Stimulated activated CD4-positive, alpha-beta T cell treated with anti-CD3 and anti-CD28 coated beads, TNF-alpha, amount 100 ng/mL, for 24 hours (primary cell): ENCODE results near the gene HIVEP3.

Experiments used
- DNase-seq, 3 experiments: peaks; one replicate each; pipeline ENCODE4 v3.0.0-alpha.2; 2020; ENCODE audit warnings: low read depth in 3 of 3

HIVEP3 gene

DNA sequence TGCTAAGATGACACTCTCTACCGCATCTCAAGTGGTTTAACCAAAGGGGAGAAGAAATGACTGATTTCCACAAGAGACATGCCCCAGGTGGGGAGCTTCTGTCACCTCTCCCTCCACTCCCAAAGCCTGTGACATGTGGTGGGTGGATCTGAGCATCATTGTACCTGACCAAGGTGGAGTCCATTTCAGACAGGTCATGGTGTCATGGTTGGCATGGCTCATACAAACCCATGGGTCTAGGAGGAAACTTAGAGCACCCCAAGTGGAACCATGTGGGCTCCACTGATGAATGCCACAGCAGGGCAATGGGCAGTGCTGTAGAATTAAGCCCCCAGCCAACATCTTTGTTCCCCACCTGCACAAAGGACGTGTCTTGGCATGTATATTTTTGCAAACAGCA is 302.7 kb downstream of the HIVEP3 start:
- no peak for DNase-seq

DNA sequence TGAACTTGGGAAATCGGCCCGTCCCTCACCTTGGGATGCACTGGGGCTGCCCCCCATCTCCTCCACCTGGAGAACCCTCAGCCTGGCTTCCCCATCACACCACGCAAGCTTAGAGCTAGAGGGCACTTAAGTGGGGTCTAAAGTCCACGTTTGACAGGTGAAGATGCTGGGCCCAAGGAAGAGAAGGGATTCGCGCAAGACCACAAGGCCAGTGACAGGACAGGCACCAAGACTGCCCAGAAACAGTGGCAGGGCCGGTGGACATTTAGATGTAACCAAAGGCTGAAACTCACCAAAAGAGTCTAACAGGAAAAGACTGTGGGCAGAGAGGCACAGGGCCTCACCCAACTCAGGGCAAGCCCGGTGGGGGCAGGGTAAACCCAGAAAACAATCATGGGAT is 303.4 kb downstream of the HIVEP3 start:
- DNase-seq: no peak

DNA sequence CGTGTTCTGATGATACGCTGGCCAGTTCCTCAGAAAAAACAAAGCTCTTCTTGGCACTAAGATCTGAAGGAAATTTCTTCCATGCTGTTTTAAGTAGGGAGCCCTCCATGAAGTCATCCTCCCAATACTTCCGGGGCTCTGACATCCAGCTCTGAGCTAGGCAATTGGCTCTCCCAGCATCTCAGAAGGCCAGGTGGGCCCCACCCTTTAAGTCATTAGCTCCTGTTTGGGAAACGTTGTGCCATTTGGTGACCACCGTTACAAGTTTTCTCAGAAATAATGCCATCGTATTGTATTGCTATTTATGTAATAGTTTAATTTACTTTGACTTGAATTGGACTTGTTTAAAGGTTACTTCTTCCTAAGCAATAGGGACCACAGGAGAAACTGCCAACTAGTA is 303.9 kb downstream of the HIVEP3 start:
- DNase-seq: no peak

DNA sequence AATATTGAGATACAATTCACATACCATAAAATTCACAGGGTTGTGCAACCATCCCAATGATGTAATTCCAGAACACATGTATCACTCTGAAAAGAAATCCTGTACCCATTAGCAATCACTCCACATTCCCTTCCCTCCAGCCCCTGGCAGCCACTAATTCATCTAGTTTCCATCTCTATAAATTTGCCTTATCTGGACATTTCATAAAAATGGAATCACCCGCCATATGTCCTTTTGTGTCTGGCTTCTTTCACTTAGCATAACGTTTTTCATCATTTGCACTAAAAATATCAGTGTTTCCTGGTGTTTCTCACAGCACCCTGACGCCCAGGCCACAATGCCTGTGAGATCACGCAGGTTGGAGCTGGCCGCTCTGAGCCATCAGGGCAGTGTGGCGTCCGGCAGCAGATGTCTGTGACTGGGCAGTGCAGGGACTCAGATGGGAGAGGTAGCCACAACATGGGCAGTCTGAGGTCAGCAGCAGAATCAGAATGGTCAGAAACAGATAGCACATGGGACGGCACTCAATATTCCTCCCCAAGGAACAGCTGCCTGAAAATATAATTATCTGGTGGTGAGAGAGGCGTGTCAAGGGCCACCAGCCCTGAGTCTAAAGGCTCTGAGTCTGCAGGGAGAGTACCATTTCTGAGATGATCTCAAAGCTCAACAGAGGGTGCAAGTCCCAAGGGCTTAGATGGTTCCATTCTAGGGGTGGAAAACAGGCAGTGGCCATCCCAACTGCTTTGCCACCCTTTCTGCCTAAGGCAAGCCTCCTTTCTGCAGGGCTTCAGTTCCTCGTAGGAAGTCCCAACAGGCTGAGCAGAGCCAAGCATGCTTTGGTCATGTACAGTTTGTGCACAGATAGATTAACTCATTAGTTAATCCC is 304.8 kb downstream of the HIVEP3 start:
- DNase-seq: no peak

DNA sequence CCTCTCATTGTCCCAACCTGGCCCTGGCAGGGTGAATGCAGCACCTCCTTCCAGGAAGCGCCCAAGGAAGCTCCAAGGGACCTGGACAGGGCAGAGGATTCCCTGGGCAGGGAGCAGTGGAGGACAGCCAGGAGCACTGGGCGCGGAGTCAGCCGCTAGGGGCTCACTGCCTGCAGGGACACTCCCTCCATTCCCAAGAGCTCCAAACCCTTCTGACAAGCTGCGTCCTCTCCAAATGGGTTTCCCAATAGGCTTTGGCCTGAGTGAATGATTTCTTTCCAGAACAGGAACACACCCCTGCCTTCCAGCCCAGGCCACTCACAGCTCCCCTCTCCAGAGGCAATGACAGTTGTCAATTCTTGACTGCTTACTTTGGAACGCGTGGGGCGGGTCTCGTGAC is 305.8 kb downstream of the HIVEP3 start:
- DNase-seq: no peak

DNA sequence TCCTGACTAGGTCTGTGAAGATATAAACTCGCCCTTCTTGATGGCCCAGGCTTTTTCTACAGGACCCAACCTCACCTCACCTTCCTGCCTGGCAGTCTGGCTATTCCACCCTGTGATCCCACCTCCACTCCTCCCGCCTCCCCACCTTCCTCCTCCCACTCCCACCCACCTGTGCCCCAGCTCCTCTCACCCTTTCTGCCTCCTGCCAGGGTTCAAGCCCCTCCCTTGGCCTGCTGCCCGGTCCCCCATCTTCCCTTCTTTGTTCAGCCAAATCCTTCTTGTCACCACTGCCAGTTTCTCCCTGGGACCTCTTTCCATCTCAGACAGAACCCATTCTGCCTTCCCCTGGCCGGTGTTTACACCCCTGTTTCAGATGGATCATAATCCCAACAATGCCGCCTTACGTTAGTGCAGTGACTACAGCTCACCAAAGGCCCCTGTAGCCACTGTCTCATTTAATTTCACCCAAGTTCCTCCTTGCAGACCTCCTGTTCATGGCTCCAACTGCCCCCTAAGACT is 306.7 kb downstream of the HIVEP3 start:
- DNase-seq: no peak

DNA sequence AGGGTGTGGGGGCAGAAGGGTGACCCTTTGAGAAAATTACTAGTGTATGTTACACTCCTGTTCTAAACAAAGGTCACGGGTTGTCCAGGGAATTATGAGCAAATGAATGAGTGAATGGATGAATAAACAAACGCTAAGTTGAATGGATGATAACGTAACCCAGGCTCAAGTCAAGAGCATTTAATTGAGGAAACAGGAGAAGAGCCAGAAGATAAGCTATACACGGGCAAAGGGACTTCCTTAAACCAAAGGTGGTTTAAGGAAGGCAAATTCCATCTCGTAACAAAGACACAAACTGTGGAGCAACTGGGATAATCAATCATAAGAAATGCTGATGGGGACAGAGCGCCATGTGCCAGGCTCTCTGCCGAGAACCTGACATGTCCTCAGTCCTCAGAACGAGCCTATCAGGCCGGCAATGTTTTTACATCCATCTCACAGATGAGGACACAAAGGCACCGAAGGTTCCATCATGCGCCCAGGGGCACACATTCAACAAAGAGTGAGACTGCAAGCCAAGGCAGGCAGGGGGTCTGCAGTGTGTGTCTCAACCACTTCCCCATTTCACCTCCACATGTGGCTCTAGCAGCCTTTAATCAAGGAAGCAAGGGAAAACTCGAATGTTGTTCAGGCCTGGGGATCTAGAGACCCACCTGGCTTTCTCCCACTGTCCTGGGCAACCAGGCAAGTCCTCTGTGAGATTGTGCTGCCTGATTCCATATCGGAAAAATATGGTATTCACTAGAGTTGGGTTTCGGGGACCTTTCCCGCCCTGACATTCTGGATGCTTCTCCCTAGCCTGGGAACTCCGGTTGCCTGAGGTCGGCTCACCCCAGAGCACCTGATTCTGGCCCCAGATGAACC is 307.4 kb downstream of the HIVEP3 start:
- DNase-seq: no peak

DNA sequence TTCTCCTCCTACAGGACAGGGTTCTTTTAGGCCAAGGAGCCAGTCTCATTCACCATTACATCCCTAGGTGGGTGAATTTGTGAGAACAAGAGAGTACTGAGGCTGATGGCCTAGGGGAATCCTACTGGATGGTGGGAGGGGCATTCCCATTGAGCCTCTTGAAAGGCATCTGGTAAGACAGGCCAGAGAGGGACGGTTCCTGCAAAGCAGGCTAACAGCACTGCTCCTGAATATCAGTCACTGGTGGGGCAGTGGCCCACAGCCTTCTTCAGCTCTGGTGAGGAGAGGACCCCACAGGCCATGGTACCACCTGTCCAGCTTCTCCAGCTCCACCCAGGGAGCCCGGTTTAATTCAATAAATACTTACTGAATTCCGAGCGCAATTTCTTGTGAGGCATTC is 308.4 kb downstream of the HIVEP3 start:
- no peak for DNase-seq

DNA sequence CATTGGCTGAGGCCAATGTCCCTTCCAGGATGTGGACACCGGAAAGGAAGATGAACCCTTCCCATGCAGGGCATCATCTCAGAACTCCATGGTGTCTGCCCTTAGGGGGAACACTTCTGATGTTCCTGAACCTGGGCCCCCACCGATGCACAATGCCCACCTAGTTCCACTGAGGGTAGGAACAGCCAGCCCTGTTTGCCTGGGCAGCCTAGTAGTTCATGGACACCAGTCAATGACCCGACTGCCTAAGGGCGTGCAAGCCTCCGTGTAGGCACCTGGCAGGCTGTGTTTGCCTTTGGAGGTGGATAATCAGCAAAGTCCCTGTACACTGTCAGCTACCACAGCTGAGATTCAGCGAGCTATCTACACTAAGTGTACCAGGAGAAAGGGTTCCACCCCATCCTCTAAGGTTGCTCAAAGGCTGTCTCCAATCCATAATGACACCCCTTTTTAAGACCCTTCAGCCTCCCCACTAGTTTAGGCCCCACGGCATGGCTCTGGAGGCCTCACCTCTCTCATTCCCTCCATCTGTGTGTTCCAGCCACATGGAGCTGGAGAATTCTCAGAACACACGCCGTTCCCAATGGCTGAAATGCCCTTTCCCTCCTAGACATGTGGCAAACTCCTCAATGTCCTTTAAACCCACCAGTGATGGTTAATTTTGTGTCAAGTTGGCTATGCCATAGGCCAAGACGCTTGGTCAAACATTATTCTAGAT is 309.4 kb downstream of the HIVEP3 start:
- no peak for DNase-seq

DNA sequence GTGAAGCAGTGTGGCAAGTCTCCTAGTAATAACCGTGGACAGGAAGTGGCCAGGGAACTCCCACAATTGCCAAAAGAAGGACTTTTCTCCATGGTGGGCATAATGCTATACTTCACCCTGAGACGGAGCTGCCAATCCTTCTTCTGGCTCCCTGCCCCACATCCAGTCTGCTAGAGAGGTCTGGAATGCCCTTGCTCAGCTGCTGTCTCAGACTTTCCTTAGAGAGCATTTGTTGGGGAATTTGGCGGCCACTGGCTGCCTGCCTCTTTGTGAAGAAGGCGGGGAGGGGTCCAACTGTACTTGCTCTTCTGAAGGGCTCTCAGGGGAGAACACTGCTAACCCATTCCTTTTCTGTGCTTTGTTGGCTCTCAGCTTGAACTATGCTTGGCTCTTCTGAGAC is 310.5 kb downstream of the HIVEP3 start:
- no peak for DNase-seq

DNA sequence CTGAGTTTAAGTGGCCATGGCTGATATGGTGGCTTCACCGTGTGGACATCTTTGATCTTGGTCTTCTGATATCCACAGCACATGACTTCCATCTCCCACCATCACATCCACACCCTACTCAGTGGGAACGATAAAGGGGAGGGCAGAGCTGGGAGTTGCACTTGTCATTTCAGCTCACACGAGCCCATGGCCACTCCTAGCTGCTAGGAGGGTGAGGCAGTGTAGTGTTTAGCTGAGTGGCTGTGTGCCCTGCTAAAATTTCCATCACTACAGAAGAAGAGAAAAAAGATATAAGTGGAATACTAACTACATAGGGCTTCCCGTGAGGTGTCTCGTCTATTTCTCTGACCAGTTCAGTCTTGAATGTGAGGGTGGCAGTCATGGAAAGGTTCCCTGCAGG is 310.9 kb downstream of the HIVEP3 start:
- no peak for DNase-seq

DNA sequence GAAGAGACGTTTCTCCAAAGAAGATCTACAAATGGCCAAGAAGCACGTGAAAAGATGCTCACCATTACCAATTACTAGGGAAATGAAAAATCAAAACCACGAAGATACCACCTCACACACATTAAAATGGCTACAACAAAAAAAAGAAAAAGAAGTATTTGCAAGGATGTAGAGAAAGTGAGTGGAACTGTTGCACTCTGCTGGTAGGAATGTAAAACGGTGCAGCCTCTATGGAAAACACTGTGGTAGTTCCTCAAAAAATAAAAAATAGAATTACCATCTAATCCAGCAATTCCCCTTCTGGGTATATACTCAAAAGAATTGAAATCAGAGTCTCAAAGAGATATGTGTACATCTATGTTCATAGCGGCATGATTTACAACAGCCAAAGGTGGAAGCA is 318.8 kb downstream of the HIVEP3 start:
- DNase-seq: no peak

DNA sequence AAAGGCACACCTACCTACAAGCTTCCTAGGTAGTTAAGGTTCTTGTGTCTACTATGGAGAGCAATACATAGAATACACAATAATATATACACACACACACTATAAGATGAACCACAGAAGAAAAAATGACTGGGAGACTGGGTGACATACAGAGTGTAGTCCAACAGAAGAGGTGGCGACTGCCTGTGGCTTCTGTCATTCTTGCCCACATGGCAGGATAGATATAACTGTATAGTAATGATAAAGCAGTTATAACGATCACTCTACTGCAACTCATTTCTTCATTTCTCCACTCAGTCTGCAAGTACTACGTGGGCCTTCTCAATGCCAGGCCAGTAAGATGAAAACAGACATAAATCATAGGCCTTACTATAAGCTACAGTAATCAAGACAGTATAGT is 320.4 kb downstream of the HIVEP3 start:
- DNase-seq: no peak

DNA sequence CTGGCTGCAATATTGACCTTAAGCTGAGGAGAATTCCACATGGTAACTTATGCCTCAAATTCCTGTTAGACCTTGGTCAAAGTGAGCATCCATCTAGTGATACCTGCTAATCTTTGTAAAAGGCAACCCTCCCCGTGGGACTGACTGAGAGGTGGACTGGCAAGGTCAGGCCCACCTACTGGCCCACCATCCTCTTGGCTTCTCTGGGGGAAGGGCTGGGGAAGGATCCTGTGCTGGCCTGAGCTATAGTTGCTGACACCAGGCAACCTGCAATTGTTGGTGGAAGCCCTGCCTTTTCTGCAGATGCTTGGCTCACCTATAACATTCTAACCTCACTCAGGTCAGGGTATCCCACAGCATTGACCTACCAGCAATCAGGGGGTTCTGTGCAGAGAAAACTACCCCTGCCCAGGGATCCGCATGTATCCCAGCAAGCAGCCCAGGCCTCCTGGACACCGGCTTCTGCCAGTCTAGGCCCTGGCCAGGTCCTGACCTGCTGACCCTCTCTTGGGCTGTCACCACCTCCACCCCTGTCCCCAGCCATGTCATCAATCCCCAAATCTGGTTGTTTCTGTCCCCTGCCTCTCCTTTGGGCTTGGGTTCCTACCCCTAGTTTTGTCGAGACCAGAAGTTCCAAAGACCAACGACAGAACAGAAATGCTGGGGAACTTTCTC is 326.1 kb downstream of the HIVEP3 start:
- no peak for DNase-seq

DNA sequence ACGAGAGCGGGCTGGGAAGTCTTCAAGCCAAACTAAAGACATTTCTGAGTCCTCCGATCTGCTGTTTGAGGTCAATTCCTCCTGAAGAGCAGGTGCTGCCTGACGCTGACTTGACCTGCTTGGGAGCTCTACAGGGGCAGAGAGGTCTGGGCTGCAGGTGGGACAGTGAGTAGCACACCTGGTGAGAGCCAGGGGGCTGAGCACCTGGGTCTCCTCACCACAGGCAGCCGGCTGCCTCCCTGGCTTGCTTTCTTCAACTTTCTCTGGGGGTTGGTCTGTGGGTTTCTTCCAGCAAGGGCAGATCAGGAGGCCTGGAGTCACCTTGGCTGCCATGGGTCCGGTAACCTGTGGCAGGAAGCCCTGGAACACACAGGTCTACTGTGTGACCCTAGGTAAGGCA is 326.8 kb downstream of the HIVEP3 start:
- no peak for DNase-seq

DNA sequence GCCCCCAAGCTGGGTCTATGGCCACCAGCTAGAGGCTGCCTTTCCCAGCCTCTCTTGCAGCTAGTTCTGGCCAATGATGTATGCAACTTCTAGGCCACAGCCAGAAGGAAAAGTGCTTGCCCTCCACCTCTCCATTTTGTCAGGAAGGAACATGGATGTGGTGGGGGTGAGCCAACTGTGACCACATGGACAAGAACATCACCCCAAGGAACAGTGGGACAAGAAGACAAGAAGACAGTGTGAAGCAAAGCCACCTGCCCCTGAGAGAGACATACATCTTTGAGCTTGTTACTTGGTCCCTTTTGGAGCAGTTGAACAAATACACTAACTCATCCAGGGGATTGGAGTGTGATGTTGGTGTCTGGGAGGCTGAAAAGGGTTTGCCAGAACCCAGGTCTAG is 328.4 kb downstream of the HIVEP3 start:
- DNase-seq: no peak

DNA sequence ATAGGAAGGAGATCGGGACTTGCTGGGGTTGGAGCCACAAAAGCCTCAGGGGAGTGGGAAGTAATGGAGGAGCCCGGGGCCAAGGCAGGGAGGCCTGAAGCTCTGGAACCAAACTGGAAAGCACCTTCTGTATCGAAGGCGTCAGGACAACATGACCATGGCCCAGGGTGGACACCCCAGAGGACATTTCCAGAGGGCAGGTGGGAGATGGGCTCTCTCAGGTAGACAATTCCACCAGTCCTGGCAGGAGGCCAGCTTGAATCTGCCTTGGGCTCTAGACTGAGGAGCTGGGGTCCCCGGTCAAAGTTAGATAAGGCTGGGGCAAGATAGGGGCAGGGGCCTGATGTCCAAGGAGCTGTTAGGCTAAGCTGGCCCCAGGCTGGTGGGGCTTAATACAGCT is 329.3 kb downstream of the HIVEP3 start:
- DNase-seq: no peak

DNA sequence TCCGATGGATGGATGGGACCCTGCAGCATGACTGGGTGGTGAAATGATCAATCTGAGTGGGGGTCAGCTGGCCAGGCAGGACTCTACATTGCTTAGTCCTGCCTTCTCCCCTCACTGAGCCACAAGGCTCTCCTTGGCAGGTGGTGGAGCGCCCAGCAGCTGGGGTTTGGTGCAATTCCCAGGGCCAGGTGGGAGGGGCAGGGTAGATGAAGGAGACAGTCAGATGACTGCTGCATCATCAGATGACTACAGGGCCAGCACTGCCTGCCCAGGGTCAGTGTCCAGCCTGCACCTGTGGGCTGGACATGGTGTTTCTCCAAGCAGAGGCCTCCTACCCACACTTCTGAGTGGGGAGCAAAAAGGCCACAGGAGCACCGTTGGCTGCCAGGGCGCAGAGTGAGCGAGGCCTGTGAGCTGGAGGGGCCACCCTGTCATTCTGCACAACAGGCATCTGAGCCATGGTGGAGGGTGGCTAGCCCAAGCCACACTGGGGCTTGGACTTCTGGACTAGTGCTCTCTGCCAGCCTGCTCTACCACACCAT is 330.3 kb downstream of the HIVEP3 start:
- no peak for DNase-seq

DNA sequence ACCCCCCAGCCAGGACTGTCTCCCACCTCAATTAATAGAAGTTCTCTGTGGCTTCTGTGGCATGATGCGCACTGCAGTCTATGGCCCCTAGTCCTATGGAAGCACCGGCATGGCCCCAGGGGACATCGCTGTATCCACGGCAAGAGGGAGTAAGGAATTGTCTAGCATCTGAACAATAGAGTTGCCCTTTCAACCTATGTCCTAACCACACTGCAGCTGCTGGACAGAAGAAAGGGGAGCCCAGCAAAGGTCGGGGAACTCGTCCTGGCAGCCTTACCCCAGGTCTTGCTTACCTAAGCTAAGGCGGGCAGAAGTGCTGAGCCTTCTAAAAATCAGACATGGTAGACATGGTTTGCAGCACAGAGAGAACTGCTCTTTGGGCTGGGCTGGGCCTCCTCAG is 330.9 kb downstream of the HIVEP3 start:
- no peak for DNase-seq

DNA sequence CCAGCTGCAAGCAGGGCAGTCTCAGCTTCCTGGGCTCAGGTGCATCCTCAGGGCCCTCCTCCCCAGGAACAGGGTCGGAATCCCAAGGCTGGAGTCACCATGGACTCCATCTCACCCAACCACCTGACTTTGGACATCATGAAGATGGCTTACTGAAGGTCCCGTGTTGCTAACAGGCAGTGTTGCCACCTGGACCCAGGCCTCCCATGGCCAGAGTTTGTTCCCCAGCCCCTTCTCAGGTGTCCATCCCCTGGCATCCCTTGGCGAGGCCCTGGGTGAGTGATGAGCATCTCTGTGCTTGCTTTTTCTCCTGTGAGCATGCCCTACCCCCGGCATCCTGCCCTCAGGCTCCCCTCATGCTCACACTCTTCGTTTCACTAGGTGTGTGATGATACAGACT is 332.5 kb downstream of the HIVEP3 start:
- no peak for DNase-seq
